IPS DF 6.9 (cell line): Measurements from ENCODE around the gene DNASE2B.

Source experiments
- DNase-seq: peaks from one replicate; pipeline ENCODE4 v3.0.0-alpha.2; 2013; ENCODE audit warnings: low read depth, low spot score
- H3K27ac ChIP-seq: one replicate; pipeline ENCODE4 v1.5.1; 2013; ENCODE audit warnings: low read length, control low read depth
- H3K27me3 ChIP-seq: 2 replicates; pipeline ENCODE4 v1.6.1; 2013; ENCODE audit warnings: mild to moderate bottlenecking, low read length; ENCODE audit not compliant: control insufficient read depth, insufficient read depth
- H3K36me3 ChIP-seq: 2 replicates; pipeline ENCODE4 v1.6.1; 2013; ENCODE audit warnings: low read length; ENCODE audit not compliant: control insufficient read depth, insufficient read depth
- H3K4me1 ChIP-seq: 2 replicates; pipeline ENCODE4 v1.6.1; 2013; ENCODE audit warnings: low read length; ENCODE audit not compliant: control insufficient read depth, insufficient read depth
- H3K4me3 ChIP-seq: 2 replicates; pipeline ENCODE4 v1.5.1; 2013; ENCODE audit warnings: mild to moderate bottlenecking, low read length
- H3K9me3 ChIP-seq: 2 replicates; pipeline ENCODE4 v1.6.1; 2013; ENCODE audit warnings: low read length, inconsistent platforms; ENCODE audit not compliant: control insufficient read depth, insufficient read depth
- WGBS: extraction: QIAGEN DNeasy Blood & Tissue Kit; methylation state at CpG from one replicate; pipeline ENCODE4 v1.1.7; 2013; ENCODE audit warnings: mixed read lengths, missing lambda C conversion rate; ENCODE audit not compliant: insufficient read length, insufficient coverage; 5-methylcytosine and 5-hydroxymethylcytosine counted together

Gene DNASE2B

DNA sequence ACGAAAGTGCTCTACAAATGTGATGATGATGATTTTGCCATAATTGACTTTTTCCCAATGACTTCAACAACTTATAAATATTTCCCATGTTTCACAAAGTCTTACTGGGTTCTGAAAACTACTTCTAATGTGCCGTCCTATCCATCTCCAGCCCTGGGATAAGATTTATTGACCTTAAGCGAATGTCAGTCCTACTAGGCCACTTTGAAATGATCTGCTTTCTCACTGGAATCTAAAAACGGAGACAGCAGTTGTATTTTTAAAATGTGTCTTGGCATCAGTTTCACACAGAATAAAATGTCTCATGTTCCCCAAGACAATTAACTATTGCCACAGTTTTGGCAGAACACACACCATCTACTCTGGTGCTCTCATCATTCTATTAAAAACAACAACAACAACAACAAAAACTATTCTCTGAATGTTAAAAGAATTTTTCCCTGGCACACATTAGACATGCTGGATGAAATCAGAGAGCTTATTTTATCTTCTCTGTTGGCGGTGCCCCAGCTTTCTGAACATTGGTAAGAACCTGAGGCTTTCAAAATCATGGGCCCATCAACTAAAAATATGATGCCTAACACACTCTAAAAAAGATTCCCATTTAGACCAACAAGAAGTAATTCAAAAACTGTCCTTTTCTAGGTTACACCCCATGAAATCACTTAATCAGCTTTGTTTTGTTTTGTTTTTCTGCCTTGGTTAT, 23.1 kb upstream of the DNASE2B start:
- H3K4me3 ChIP-seq, result no peak overlapping the region
- H3K27me3 ChIP-seq, result no peaks in the 10 kb centered on the region
- no peak overlapping the region for H3K27ac ChIP-seq
- no peaks in the 10 kb centered on the region for H3K9me3 ChIP-seq
- no peaks in the 10 kb centered on the region for H3K36me3 ChIP-seq
- no CpG with 5 or more reads among the region's 5 CpGs for WGBS
- no peak for DNase-seq
- no peaks in the 10 kb centered on the region for H3K4me1 ChIP-seq

DNA sequence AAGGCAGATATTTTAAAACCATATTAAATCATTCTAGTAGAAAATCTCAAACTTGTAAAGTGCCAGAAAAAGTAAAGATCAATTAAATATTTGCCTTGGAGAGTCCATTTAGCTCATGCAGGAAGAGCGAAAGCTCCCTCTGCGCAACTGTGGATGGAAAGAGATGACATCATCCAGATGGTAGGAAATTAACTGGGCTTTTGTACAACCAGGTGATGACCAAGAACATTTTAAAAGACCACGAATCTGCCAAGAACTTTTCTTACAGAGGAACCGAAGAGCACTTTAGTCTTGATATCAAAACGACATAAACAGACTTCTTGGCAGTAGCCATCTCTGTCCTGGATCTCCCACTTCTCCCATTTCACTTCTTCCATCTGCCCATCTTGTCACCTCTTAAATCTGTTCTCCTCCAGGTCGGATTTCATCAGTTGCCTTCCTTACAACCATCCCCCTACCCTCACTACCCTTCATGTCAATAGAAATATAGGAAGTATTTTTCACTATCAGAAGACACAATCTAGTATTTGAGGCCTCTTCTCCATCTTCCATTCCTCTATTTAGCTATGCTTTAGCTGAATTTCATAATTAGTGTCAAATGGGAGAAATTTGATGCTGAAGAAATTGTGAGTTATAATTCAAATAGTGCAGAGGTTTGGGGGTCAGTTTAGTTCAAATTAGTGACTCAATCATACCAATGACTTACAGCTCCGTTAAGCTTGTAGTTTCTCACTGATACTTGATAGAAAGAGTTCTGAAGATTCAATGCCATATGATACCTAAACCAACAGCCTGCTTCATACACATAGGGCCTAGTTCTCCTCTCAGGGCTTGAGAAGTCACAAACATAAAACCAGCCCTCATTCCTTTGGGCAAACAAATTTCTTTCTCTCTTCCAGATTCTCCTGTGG, 22.0 kb upstream of the DNASE2B start:
- Histone ChIP-seq H3K36me3 (no peaks in the 10 kb centered on the region), H3K4me1 (no peaks in the 10 kb centered on the region), H3K27me3 (no peaks in the 10 kb centered on the region), H3K9me3 (no peaks in the 10 kb centered on the region), H3K27ac (no peak overlapping the region), H3K4me3 (no peak overlapping the region)
- DNase-seq, result no peak
- no CpG with 5 or more reads among the region's 7 CpGs for WGBS

DNA sequence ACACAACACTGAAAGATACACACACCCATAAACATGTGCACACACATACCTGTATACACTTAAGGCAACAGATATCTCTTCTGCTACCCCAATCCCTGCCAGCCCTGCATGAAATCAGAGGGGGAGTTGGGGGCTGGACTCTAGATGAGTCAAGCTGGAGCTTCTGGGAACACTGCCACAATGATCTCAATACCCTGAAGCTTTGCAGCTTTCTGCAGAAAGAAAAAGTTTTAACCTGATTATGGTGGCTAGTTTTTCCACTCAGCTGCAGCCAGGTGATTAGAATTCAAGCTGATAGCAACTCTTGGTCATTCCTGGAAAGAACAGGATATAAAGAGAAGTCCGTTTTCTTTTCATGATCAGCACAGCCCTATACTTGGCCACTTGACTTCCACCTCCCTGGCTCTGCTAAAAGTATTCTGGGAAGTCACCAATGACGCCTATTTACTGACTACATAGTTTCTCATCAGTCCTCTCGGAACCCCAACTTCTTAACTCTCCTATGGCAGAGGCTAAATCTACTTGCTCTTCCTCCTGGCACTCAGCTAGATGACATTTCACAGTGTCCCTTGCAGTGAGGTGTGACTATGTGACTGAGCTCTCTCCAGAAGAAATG, 20.7 kb upstream of the DNASE2B start:
- H3K9me3 ChIP-seq, result no peaks in the 10 kb centered on the region
- DNase-seq, result no peak
- no CpG with 5 or more reads among the region's 3 CpGs for WGBS
- H3K27me3 ChIP-seq, result no peaks in the 10 kb centered on the region
- no peaks in the 10 kb centered on the region for H3K4me1 ChIP-seq
- no peak overlapping the region for H3K27ac ChIP-seq
- H3K4me3 ChIP-seq, result no peak overlapping the region
- no peaks in the 10 kb centered on the region for H3K36me3 ChIP-seq

DNA sequence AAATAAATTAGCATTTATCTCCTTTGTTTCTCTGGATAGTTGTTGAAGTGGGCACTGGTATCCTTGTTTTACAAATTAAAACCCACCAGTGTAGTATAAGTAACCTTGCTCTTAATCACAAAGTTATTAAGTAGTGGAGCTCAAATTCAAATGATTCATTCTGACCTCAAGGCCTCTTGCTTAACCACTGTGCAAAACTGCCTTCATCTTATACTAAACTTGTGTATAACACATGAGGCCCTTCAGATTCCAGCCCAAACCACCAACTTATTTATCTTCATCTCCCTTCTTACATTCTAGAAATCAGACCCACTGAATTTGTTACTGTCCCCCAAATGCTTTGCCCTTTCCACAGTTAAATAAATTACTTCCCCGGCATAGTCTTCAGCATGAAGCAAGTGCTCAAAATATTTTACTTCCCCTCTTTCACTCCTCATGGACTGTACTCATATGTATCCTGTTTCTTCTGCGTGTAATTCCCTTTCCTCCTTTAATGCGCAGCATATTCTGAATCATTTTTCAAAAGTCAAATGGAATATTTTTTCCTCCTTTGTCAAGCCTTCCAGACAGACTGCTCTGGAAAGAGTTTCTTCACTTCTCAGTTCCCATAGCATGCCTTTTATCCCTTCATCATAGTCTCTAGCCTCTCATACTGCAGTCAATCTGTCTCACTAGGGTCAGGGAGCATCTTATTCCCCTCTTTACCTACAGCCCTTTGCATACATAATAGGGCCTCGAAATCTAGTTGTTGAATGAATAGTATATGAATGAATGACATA, 19.0 kb upstream of the DNASE2B start:
- H3K36me3 ChIP-seq, result no peaks in the 10 kb centered on the region
- no peaks in the 10 kb centered on the region for H3K9me3 ChIP-seq
- DNase-seq, result no peak
- H3K4me1 ChIP-seq, result no peaks in the 10 kb centered on the region
- H3K4me3 ChIP-seq, result no peak overlapping the region
- WGBS, result no CpG with 5 or more reads among the region's 4 CpGs
- H3K27ac ChIP-seq, result no peak overlapping the region
- H3K27me3 ChIP-seq, result no peaks in the 10 kb centered on the region

DNA sequence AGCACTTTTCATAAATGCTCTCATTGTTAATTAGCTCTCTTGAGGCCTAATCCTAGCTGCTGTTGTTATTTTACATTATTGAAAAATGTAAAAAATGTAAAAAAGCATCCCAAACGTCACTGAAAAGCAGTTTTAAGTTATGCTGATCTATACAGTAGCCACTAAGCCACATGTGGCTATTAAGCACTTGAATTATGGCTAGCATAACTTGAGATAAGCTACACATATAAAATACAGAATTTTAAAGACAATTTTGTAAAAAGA, 18.4 kb upstream of the DNASE2B start:
- H3K36me3 ChIP-seq, result no peaks in the 10 kb centered on the region
- H3K9me3 ChIP-seq, result no peaks in the 10 kb centered on the region
- no peaks in the 10 kb centered on the region for H3K27me3 ChIP-seq
- H3K4me3 ChIP-seq, result no peak overlapping the region
- WGBS, result no CpG with 5 or more reads among the region's 1 CpG
- no peak for DNase-seq
- H3K4me1 ChIP-seq, result no peaks in the 10 kb centered on the region
- no peak overlapping the region for H3K27ac ChIP-seq

DNA sequence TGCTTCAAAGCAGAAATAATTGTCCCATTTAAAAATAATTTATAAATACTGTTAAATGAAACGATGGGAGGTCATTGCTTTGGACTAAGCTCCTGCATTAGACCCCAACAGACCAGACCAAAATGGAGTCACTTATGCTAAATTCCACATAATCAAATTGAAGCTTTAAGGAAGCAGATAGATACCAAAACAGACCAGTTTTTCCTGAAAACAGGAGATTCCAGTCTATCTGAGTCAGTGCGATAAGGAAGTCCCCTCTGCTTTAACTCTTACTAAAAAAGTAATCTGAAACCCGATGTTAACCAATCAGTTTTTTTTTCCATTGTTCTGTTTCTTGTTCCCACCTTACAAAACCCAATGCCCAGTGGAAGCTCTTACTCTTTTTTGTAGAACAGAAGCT, 16.2 kb upstream of the DNASE2B start:
- no peaks in the 10 kb centered on the region for H3K4me1 ChIP-seq
- H3K9me3 ChIP-seq, result no peaks in the 10 kb centered on the region
- H3K36me3 ChIP-seq, result no peaks in the 10 kb centered on the region
- no peak overlapping the region for H3K27ac ChIP-seq
- no CpG with 5 or more reads among the region's 3 CpGs for WGBS
- no peak overlapping the region for H3K4me3 ChIP-seq
- no peak for DNase-seq
- H3K27me3 ChIP-seq, result no peaks in the 10 kb centered on the region

DNA sequence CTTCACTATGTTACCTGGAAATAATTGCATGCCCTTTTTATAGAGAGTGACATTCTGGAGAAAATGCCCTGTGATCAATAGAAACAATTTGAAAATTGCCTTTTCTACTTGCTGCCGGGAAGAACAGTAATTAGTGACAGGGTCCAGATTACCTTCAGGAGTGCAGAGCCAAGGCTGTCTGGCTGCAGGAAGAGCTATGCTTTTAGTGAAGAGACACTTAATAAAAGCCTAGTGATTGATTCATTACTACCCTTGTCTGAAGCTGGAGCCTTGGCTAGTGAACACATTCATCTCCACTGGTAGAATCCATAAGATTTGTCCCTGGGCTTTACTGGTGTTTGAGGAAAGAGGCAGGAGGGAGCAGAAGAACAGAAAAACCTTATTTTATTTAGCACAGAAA, 12.9 kb upstream of the DNASE2B start:
- Histone ChIP-seq H3K27ac (no peak overlapping the region), H3K4me1 (no peaks in the 10 kb centered on the region), H3K36me3 (no peaks in the 10 kb centered on the region), H3K27me3 (no peaks in the 10 kb centered on the region), H3K4me3 (no peak overlapping the region), H3K9me3 (no peaks in the 10 kb centered on the region)
- no peak for DNase-seq
- no CpG with 5 or more reads among the region's 1 CpG for WGBS

DNA sequence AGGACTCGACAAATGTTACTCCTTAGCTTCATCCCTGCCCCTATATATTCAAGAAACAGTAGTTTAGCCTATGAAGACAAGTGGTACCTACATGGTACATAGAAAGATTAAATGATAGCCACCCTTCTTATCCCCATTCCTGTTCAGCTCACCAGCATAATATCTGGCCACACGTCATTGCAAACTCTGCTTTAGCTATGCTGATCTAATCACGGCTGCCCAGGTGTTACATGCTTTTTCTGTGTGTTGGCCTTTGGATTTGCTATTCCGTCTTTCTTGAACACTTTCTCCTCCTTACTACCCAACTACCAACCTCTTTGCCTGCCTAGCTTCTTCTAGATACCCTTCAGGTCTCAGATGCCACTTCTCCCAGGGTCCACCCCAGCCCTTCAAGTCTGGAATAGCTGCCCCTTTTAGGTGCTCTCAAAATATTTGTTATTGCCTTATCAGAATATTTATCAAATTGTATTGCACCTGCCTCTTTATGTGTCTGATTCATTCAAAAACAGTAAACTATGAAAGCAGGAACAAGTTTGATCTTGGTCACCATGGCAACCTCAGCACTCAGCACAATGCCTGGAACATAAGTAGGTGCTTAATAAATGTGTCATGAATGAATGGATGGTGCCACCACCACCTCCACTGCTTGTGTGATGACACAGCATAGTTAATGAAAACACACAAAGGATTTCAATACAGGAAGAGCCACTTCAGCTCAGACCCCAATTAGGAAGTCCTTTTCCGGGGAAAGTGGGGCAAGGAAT, 11.4 kb upstream of the DNASE2B start:
- no peak for DNase-seq
- H3K4me1 ChIP-seq, result no peaks in the 10 kb centered on the region; the same call in 1 of the 2 replicates
- H3K4me3 ChIP-seq, result no peak overlapping the region
- H3K9me3 ChIP-seq, result no peaks in the 10 kb centered on the region
- H3K27ac ChIP-seq, result no peak overlapping the region
- H3K27me3 ChIP-seq, result no peaks in the 10 kb centered on the region
- no CpG with 5 or more reads among the region's 5 CpGs for WGBS
- H3K36me3 ChIP-seq, result no peaks in the 10 kb centered on the region

DNA sequence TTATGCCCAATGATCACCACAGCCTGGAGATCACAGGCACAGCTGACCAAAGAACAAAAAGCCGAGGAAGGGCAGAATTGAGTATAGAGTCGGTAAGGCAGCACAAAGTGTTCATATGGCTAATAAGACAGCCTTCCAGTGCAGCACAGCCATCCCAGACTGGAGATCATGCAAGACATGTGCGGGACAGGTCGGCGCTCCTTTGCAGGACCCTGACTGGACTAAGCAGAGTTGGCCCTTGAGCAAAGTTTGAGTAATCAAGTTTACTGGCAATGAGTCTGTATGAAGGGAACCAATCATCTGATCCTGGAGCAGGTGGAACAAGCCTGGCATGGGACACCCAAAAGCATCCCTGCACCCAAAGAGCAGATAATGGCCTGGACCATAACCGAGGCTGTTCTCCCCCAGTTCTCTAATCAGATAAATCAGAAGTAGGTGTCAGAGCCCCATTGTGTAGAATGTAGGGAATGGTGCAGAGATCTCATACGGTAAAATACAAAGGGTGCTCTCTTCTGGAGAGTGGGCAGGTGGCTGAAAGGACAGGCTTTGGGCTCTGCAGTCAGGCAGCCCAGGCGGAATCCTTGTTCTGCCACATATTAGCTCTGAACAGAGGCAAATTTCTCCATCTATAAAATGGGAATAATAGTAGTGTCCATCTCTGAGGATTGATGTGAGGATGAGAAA, 10.7 kb upstream of the DNASE2B start:
- no peak for DNase-seq
- no CpG with 5 or more reads among the region's 8 CpGs for WGBS
- no peaks in the 10 kb centered on the region for H3K9me3 ChIP-seq

More for the DNA sequence above, 10.7 kb upstream of the DNASE2B start:
- no peaks in the 10 kb centered on the region for H3K36me3 ChIP-seq
- H3K27ac ChIP-seq, result no peak overlapping the region
- H3K4me1 ChIP-seq, result no peaks in the 10 kb centered on the region; the same call in 1 of the 2 replicates
- H3K27me3 ChIP-seq, result no peaks in the 10 kb centered on the region
- no peak overlapping the region for H3K4me3 ChIP-seq
